SK-MEL-5 (cell line): ENCODE results near the gene KLHL5. TPM values are rescaled to one million over a fixed set of nuclear protein-coding genes. Genes with fewer than 3 reads are reported as not detected.

Source experiments
- DNase-seq: peaks from one replicate; pipeline ENCODE4 v3.0.0-alpha.2; 2016; ENCODE audit warnings: low read depth, low spot score
- in situ Hi-C: cut with HindIII; loops from 2 replicates; pipeline ENCODE4 v1.10.0; 2016; ENCODE audit warnings: low sequenced_read_pairs, high pct_unique_total_duplicates, low pct_unique_long_range_greater_than_20kb
- total RNA-seq: library from RNA; depleted of rRNA; stranded (reverse); fragments of >200 nt; shearing (Covaris generic); gene quantifications from 2 replicates; pipeline ENCODE4 v1.2.3, GENCODE V29; 2014

KLHL5 gene
- total RNA-seq, 1 experiment from 2014 or later, result 15.8 TPM

DNA sequence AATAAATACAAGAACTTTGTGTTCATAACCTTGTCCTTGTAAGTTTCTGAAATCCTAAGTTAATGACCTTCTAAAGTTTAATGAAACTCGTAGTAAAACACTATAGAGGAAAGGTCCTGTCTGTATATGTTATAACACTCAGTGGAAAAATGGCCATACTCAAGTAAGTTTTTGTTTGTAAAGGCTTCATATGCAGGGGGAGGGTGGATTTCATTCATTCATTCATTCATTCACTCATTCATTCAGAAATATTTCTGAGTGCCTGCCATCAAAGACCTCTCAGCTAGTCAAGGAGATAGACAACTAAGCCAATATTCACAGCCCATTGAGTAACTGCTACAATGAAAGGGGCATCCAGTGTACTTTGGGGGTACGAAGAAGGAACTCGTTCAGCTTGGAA is 22.9 kb upstream of the KLHL5 start:
- DNase-seq, result no peak
- in situ Hi-C loops, result no loop called here

GRCh38 chr4:39042366-39042765 is 19.7 kb upstream of the KLHL5 start:
- DNase-seq, result no peak
- in situ Hi-C loops, result no loop called here

- in situ Hi-C loops, result no loop called here
- DNase-seq, result peak; percentile 1
These were observed 18.8 kb upstream of the KLHL5 start for GRCh38 chr4:39043058-39043860.

DNA sequence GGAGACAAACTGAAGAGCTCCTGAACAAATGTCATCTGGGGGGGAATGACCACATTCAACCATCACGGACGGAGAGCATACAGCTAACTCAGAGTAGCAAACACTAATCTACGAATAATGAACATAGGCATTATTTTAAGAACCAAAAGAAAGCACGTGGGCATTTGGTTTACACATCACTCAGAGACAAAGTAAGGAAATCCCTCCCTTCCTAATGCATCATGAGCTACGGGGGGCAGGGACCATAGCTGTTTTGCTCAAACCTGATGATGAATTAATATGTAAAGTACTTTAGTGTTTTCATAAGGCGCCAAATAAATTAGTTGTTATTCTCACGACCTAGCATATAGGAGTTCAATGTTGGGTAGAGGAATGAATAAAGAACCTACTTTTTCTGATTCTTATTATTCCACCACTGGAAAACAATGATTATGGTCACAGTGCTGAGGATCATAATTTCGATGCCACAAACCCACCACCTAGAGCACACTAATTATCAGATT is 18.1 kb upstream of the KLHL5 start:
- no peak for DNase-seq
- in situ Hi-C loops, result no loop called here

DNA sequence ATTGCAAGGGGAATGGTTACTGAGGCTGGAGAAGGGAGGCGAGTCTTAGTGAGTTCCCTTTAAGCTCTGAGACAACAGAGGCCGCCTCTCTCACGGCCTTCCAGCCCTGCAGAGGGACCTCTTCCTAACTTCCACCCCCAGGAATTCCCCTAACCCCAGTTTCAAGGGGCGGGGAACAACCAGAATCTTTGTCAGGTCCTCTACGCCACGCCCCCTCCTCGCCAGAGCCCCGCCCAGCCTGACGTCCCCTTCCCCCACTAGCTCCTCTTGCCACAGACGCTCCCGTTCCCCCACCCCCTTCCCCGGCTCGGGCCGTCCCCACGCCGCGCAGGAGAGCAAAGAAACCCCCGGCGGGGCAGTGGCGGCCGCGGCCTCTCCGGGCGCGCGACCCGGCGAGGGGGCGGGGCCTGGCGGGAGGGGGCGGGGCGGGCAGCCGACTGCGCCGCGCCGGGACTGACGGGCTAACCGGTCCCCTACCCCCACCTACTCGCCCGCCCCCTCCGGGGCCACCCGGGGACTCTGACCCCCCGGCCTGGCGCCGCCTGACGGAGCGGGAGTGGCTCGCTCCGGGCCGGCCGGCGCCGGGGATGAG is 17.6 kb upstream of the KLHL5 start:
- peak; percentile 91 for DNase-seq
- in situ Hi-C loops, result no loop called here

DNA sequence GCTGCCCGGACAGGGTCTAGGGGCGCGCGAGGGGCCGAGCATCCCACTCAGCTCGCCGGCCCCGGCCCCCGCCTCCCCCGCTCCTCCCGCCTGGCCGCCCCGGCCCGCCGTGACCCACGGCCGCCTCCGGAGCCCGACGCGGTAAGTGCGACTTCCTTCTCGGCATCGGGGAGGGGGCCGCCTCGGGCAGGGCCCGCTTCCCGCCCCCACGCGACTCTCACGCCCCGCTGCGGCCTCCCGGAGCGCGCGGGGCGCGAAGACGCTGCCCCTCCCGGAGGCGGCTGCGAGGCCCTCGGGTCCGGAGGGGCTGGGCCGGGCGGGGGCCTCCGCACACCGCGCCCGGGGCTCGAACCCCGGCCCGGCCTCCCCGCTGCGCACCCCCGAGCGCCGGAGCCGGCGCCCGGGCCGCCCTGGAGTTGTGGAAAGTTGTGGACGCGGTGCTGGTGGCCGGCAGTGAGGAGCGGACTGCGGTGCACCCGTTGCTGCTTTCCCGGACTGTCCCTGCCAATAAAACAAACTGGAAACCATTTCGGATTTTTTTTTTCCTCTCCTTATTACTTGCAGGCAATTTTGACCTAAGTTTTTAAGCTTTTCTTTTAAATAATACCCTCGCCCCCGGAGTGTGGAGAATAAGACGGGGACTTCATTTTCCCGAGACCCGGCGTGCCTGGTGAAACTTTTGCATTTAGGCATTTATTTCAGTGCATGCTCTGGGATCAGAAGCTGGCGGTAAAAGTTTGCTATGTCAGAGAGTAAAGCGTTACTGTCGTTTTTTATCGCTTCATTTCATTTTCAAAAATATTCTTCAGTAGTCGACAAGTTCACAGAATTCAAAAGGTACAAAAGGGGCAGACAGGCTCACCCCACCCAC is 16.8 kb upstream of the KLHL5 start:
- peak; percentile 26 for DNase-seq
- in situ Hi-C loops, result no loop called here

DNA sequence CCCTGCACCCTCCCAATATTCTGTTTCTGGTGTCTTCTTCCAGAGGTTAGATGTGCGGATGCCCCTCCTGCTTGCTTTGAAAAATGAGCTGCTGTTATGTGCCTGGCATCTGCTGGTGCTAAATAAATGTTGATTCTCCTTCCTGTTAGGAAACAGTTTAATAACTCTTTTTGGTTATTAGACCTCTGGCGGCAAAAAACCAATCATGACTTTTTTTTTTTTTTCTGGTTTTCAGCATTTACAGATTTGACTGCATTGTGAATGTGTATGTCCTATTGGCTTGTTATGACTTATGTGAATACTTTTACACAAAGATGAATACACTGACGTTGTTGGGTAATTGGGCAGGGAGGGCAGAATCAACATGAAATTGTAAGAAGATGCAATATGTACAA is 16.2 kb upstream of the KLHL5 start:
- no peak for DNase-seq

DNA sequence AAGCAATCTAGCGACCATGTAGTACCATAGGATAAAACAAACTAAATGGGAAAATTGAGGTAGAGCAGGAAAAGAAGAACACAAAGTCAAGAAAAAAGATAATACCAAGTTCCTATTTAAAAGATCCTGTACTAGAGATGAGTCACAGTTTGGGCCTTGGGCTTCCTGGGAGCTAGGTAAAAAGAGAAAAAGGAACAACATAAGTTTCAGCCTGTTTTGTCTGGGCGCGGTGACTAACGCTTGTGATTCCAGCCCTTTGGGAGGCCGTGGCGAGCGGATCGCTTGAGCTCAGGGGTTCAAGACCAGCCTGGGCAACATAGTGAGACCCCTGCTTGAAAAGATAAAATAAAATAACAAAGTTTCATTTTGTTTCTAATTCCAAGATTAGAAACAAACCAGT is 15.8 kb upstream of the KLHL5 start:
- no peak for DNase-seq
- in situ Hi-C loops, result no loop called here

More for the DNA sequence above, 16.2 kb upstream of the KLHL5 start:
- in situ Hi-C loops, result no loop called here

DNA sequence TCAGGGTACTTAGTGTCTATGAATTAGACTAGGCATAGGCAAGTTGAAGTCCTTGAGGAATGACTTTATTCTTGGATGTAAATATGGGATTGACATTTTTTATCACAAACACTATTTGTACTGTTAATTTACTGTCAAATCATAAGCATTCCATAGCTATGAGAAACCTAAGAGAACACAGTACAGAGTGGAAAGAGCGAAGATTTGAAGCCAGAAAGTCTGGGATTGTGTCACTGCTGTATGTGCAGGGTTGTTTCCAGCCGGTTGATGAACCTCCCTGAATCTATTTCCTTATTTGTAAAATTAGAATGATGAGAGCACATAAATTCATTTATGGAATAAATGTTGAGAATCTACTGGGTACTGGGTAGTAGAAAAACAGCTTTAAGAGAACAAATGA is 14.4 kb upstream of the KLHL5 start:
- in situ Hi-C loops, result no loop called here
- no peak for DNase-seq

GRCh38 chr4:39048311-39048710 is 13.7 kb upstream of the KLHL5 start:
- in situ Hi-C loops, result no loop called here
- DNase-seq, result no peak

DNA sequence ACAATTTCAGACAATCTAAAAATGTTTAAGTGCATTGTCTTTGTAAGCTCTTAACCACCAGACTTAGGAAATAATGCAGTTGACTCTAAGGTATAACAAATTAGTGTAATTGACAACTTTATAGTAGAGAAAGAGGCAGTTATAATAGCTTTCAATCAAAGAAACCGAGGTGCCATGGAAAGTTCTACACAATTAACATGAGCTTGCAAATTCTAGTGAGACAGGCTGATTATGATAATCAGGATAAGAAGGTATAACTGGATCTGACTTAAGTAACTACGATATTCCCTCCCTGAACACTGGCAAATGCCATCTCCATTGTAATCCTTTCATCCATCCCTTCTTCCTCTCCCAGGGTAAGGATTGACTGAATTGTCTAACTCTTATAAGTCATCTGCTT is 11.4 kb upstream of the KLHL5 start:
- in situ Hi-C loops, result no loop called here
- no peak for DNase-seq

- in situ Hi-C loops, result no loop called here
- DNase-seq, result no peak
These were observed 10.5 kb upstream of the KLHL5 start for GRCh38 chr4:39051492-39051891.

GRCh38 chr4:39053983-39054382 is 8.0 kb upstream of the KLHL5 start:
- DNase-seq, result no peak
- in situ Hi-C loops, result no loop called here

- in situ Hi-C loops, result no loop called here
- DNase-seq, result no peak
These were observed 7.5 kb upstream of the KLHL5 start for GRCh38 chr4:39054497-39054896.

DNA sequence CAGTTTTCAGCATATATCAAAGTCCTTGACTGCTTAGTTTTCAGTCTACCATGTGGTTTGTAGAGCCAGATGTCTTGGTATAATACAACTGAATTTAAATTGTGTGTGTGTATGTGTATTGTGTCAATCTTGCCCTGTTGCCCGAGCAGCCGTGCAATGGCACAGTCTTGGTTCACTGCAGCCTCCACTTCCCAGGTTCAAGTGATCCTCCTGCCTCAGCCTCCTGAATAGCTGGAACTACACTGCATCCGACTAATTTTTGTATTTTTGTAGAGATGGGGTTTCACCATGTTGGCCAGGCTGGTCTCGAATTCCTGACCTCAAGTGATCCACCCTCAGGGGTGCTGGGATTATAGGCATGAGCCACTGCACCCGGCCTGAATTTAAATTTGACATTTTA is 6.0 kb upstream of the KLHL5 start:
- in situ Hi-C loops, result no loop called here
- DNase-seq, result no peak

DNA sequence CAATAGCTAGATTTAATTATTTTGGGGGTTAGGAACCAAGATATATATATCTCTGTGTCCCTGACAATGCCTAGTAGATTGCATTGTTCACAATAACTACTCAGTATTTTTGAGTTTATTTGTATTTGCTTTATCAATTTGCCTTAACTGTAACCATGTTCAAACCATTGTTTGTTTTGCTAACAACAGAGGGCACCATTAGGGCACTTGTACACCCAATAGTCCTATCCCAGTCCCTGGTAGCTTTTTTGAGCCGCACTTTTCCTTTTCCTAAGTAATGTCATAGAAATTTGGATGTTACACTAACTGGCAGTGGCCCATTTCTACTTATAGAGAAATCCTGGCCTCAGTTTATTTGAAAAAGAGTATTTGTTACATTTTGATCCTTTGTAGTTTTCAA is 575 bp upstream of the KLHL5 start:
- no peak for DNase-seq
- in situ Hi-C loops, result no loop called here

DNA sequence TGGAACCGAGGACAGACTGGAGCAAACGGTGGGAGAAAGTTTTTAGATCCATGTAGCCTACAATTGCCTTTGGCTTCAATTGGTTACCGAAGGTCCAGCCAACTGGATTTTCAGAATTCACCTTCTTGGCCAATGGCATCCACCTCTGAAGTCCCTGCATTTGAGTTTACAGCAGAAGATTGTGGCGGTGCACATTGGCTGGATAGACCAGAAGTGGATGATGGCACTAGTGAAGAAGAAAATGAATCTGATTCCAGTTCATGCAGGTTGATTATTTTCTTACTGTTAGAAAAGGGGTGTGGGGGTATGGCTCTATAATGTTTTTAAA is 702 bp downstream of the KLHL5 start:
- in situ Hi-C loops, result no loop called here
- peak; percentile 19 for DNase-seq

DNA sequence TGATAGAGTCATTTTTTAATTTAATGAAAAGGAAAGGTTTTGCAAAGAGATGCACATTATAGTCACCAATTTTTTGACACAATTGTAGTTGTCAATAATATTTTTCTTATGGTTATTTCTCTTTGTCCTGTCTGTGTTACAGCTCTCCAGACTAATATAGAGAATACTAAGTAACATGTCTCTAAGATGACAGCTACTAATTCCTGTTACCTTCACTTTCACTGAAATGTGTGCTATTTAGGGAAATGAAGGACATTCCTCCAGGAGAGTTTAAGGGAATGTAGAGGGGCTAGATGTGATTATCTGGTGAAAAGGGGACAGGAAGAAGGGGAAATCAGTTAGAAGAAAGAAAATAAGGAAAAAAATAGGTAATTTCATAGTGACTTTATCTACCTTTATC is 1.4 kb downstream of the KLHL5 start:
- in situ Hi-C loops, result no loop called here

More for the DNA sequence above, 1.4 kb downstream of the KLHL5 start:
- DNase-seq, result no peak
